Skin epidermis (tissue), 12 donors: ENCODE measurements around the gene TMA16.
"Not testable (repeated sequence)": the region's sequence is repeated elsewhere in the genome, so short reads cannot be mapped to it uniquely, and the experiment has no call there.

Source experiments
- H3K27ac ChIP-seq, 21 experiments: fragments of 200-600 bp; sonication (generic) in 11 of 21; one replicate each; pipeline ENCODE4 v1.5.0; 2020; ENCODE audit warnings: mild to moderate bottlenecking in 3 of 21, inconsistent platforms in 2 of 21, moderate library complexity in 2 of 21
- H3K4me3 ChIP-seq, 7 experiments: fragments of 200-600 bp; sonication (generic) in 2 of 7; one replicate each; pipeline ENCODE4 v1.5.0; 2020; ENCODE audit warnings: inconsistent platforms in 2 of 7, mild to moderate bottlenecking in 2 of 7, moderate library complexity in 1 of 7

The TMA16 gene

DNA sequence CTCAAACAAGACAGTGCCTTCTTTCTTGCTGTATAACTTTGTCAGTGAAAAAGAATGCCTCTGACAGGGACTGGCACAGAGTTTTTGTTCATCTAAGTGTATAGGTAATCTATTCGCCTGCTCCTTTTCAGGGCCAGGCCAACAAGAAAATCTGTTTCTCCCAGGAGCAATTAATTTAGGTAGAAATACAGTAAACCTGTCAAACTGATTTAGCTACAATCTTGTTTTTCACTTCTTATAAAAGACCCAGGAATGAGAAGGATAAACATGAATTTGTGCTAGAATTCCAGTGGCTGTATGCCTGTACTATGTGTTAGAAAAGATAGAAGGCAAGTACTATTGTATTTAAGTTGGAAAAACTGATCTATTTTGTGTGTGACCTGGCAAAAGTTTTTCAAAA, 6.1 kb downstream of the TMA16 start:
- Histone ChIP-seq H3K27ac (no peak overlapping the region), H3K4me3 (no peak overlapping the region)

DNA sequence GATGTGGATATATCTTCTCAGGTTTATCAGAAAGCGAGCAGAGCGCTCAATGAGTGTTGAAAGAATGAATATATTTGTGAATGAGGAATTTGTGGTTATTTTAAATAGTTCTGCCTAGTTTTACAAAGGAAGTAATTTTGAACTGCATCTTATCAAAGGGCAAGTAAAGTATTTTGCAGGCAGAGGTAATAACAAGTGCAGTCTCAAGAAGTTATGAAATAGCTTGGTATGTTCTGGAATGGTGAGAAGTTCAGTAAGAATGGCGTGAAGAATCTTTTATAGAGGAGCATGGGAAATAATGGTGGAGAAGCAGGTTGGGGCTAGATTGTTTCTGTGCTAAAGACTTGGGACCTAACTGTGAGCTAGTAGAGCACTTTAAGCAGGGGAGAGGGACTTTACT, 10.9 kb downstream of the TMA16 start:
- Histone ChIP-seq H3K27ac (no peak overlapping the region), H3K4me3 (no peak overlapping the region)

DNA sequence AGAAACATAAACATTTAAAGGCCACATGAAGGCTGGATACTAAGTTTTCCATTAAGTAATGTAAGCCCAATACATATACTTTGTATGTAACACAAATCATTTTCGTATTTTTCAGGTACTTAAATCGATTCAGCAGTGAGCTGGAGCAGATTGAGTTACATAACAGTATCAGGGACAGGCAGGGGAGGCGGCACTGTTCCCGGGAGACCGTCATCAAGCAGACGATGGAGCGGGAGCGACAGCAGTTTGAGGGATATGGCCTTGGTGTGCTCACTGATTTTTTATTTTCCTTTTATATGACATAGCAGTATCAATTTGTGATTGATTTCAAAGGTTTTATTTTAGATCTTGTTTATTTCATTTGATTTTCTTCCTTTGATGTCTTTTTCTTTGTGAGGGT, 20.7 kb downstream of the TMA16 start:
- H3K27ac ChIP-seq = no peak overlapping the region
- H3K4me3 ChIP-seq = no peak overlapping the region

DNA sequence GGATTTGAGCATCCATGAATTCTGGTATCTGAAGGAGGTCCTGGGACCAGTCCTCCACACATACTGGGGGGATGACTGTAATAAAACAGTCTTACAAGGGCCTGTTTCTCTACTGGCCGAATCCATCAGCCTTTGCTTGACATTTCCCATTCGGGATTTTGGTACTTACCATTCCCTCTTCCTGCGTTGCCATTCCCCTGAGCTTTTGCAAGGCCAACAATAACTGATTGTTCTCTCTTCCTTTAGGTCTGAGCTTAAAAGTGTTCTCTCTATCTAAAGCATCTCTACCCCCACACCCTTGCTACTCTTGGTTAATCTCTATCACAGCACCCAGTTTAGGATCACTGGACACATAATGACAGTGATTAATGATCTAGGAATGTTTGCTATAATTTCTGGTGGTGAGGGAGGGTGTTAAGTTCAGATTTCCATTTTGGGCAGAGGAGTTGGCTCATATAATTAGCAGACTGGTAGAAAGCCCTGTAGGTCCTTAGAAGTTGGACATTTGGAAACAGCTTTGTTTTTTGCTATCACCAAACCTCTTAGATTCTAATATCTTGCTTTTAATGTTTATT, 29.4 kb downstream of the TMA16 start:
- Histone ChIP-seq H3K27ac (no peak overlapping the region), H3K4me3 (no peak overlapping the region)

DNA sequence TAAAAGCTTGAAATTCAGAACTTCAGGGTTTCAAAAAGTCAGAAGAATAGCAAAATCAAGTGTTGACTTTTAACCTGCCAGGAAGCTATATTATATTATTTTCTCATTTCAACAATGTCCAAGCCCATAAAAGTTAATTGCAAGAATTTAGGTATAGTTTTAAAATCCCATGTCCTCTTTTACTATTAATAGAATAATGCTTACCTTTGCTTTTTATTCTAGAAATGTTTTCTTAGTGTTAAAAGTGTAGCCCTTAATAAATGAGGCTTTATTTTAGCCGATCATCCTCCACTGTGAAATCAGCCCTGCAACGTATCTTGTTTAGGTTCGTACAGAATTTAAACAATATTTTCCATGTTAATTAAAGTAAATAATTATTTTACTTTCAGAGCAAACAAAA, 31.5 kb downstream of the TMA16 start:
- no peak overlapping the region for H3K27ac ChIP-seq

DNA sequence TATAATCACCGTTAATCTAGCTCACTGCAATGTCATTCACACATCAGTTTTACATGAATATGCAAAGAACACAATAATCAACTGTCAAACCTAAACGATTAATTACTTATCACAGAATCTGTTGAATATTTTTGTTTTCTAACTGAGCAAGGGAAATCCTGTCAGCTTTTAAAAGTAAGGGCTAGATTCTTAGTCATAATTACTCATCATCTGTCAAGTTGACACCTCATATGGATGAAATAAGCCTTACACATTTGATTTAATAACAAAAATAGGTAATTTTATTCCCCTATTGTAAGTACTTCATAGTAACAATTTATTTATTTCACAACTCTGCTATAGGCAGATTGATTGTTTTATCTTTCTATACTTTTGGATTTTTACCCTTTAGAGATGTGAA, 32.7 kb downstream of the TMA16 start:
- Histone ChIP-seq H3K27ac (no peak overlapping the region), H3K4me3 (no peak overlapping the region)

More for the DNA sequence above, 31.5 kb downstream of the TMA16 start:
- no peak overlapping the region for H3K4me3 ChIP-seq

DNA sequence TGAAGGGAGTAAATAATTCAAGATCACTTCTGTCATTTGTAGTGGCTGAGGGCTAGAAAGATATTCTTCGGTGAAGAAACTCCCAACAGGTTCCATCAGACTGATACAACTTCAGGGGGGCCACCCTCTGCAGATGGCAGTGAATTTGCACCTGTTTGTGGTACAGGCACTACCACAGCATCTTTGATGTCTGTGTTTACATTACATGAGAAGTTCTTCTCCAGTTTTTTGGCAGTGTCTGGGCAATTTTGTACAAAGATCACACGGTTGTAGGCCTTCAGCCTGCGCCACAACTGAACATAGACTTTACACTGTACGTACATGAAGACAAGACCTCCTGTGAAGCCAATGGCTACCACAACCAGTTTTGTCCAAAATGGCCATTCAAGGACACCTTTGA, 34.2 kb downstream of the TMA16 start:
- Histone ChIP-seq H3K27ac (no peak overlapping the region), H3K4me3 (no peak overlapping the region)

DNA sequence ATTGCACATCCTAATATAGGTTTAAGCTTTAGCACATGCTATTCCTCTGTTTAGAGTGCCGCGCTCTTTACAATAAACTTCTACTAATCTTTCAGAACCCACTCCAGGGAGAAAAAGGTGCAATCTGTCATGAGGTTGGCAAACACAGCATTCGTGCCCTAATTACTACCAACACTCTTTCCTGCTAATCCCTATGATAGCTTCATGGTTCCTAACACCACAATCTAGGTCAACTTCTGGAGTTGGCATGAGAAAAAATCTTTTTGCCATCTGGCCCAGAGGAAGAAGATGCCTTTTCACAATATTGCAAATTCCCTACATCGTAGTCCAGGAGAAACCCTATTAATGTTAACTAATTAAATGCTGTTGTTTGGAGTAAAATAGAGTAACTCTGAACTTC, 39.6 kb downstream of the TMA16 start:
- no peak overlapping the region for H3K27ac ChIP-seq
- H3K4me3 ChIP-seq = no peak overlapping the region

DNA sequence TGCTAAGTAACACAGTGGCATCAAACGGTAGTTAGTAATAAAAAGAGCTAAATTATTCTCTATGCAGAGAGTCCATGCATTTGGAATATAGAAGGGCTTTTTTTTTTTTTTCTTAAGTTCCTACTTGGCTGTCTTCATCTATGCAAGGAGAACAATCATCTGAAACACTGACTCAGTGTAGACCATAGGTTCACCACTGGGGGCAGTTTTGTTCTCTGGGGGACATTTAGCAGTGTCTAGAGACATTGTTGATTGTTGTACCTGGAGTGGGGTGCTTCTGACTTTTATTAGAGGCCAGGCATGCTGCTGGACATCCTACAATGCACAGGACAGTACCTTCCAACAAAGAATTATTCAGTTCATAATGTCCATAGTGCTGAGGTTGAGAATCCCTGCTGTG, 41.2 kb downstream of the TMA16 start:
- Histone ChIP-seq H3K4me3 (no peak overlapping the region), H3K27ac (no peak overlapping the region)

DNA sequence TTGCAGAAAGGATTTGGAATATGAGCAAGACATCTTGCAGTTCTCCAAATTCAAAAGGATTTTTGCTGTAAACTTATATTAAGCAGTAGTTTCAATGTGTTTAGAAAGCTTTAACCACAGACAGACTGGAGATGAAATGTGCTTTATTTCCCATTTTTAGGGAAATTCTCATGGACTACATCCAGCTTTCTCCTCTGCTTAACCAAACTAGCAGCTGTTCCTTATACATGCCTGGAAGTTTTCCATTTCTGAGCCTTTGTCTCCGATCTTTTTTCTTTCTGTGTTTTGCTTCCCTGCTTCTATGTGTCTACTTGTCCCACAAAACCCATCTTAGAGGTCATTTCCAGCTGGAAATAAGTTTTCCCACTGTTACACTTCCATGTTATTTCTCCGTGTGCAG, 41.6 kb downstream of the TMA16 start:
- Histone ChIP-seq H3K4me3 (no peak overlapping the region), H3K27ac (no peak overlapping the region)

DNA sequence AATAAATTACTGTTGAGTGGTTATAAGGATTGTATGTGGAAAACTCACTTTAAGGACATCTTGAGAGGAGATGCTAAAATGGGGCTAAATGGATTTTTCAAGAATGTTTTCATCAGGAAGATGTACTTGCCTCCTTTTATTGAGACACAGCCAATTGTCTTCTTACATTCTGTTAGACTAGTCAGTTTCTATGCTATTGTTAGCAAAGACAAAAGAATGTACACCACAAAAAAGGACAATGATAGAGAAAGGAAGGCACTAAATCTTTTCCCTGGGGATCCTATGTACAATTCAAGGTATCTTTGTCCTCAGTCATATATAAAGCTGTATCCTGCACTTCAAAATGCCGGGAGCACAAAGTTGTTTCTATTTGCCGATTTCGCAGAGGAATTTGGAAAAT, 42.6 kb downstream of the TMA16 start:
- no peak overlapping the region for H3K27ac ChIP-seq
- no peak overlapping the region for H3K4me3 ChIP-seq

DNA sequence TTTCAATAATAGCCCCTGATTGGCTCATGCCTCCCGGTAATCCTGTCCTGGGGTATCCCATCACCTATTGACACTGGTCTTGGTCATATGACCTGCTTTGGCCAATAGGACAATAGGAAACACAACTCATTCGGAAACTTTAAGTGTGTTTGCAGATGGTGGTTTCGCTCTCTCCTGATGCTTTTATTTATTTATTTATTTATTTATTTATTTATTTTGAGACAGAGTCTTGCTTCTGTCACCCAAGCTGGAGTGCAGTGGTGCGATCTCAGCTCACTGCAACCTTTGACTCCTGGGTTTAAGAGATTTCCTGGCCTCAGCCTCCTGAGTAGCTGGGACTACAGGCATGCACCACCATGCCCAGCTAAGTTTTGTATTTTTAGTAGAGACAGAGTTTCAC, 44.3 kb downstream of the TMA16 start:
- not testable (repeated sequence) for H3K27ac ChIP-seq, H3K4me3 ChIP-seq

DNA sequence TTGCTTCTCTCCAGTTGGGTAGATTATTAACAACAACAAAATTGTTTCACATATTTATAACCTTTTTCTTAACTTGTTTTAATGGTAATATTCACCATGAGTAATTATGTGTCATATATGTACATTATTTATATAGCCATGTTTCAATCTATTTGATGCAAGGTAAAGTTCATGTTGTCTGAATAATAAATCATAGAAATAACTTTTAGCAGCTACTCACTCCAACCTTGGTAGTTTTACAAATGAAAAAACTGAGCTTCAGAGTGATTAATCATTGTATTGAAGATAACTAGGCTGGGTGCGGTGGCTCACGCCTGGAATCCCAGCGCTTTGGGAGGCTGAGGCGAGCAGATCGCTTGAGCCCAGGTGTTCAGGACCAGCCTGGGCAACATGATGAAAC, 46.0 kb downstream of the TMA16 start:
- Histone ChIP-seq H3K4me3 (no peak overlapping the region), H3K27ac (no peak overlapping the region)

DNA sequence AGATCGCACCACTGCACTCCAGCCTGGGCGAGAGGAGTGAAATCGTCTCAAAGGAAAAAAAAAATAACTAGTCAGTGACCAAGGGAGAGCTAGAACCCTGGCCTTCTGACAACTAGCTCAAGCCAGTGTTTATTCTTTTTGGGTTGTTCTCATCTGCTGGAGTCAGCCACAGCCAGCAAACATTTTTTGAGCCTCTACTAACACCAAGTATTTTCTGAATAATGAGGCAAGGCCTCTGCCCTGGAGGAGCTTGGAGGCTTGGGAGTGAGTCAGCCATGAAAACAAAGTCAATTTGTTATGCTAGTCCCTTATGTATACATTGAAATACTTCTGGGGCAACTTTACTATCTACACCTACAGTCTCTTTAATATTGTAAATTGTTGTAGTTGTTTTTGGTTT, 46.5 kb downstream of the TMA16 start:
- H3K27ac ChIP-seq = no peak overlapping the region
- H3K4me3 ChIP-seq = no peak overlapping the region

DNA sequence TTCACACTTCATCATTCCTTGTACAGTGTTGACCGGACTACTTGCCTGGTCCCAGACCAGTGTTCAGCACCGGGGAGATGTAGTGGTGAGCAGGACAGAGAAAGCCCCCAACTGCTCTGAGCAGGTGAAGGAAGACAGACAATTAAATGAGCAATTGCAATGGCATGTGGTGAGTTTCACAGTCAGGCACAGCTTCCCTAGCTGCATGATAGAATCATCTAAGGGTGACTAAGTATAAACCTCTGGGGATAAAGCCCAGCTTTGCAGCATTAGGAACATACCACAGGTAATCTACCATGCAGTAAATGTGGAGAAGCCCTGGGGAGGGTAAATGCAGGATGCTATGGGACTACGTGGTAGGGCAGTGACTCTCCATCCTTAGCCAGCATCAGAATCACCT, 47.8 kb downstream of the TMA16 start:
- no peak overlapping the region for H3K27ac ChIP-seq

DNA sequence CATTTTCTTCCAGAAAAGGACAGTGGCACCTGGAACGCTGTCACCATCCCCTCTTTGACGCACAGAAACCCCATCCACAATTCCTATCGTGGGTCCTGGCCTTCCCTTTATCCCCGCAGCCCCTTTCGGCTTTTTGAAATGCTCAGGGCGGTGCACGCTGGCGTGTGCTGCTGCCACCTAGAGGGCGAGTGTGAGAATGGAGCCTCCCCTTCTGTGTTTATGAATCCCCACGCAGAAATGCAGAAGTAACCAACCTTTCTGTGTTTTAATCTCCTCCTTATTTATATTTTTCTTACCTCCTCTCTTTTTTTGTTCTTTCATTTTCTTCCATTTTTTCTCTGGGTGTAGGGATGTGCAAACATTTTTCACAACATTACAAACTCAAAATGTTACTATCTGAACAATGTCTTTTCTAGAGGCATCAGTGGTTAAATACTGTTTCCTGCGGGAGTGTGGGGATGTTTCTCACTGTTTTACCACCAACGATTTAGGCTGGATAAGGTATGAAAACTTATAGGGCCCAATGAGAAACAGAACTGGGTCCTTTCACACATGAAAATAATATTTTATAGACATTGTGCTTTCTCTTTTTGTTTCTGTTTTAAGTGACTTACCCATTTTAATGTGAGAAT, 50.0 kb downstream of the TMA16 start:
- H3K4me3 ChIP-seq = peak overlapping the region in 2 of 7 experiments; percentile 12 to 27

More for the DNA sequence above, 47.8 kb downstream of the TMA16 start:
- no peak overlapping the region for H3K4me3 ChIP-seq

DNA sequence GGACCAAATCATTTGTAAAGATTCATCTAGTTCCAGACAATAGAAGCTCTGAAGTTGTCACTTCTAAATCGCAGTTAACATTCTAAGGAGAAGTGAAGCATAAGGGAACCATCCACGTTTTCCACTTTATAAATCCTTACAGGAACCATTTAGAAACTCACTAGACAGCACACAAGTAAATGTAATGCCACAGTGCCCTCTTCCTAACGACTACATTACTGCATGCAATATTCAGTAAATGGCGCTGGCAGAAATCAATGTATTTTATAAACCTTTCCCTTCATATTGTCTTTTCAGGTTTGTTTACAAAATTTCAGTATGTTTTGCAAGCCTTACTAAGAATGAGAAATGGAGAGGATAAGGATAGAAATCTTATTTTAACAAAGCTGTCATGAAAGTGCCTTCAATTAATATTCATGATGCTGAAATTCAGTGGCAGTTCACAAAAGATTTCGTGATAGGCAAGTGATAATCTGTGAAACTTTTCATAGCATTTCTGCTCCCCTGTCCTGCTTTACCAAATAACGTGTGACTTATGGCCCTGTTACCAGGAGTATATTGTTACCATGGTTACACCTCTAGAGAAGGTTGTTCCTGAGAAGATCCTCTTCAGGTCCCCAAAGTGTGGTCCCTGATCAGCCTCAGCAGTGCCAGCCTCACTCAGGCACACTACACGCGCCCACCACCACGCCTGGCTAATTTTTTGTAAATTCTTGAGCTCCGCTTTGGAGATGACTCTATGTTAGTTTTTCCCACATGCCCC, 54.2 kb downstream of the TMA16 start:
- Histone ChIP-seq H3K27ac (no peak overlapping the region), H3K4me3 (no peak overlapping the region)

More for the DNA sequence above, 50.0 kb downstream of the TMA16 start:
- no peak overlapping the region for H3K27ac ChIP-seq

DNA sequence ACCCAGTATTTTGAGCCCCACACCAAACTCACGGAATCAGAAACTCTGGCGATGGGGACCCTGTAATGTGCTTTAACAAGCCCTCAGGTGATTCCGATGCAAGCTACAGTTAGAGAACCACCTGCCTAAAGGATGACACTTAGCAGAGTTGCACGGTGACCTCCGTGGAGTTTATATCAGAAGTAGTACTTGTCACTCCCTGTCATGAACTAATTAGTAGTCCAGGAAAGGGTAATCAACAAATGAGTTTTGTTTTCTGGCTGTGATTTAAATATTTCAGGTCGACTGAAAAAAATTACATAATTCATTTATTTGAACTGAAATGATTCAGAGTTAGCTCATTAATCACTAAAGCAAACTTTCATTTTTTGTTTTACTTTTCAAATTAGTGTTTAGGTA, 56.4 kb downstream of the TMA16 start:
- H3K27ac ChIP-seq = no peak overlapping the region
- peak overlapping the region in 1 of 7 experiments; percentile 33 for H3K4me3 ChIP-seq

DNA sequence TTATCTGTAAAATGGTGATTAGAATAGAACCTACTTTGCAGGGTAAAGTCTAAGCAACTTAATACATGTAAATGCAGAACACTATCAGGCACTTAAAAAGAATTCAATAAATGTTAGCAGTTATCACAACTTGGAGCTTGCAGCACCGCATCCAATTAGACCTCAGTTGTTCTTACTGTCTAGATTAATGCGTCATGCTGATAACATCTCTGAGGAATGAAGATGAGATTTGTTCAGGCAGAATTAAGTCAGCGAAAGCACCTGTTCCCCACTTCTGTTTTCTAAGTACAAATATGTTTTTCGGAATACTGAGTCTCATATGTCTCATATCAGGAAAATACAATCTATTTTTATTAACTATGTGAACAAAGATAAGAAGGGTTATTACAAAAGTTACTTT, 58.7 kb downstream of the TMA16 start:
- H3K27ac ChIP-seq = no peak overlapping the region
- H3K4me3 ChIP-seq = no peak overlapping the region

DNA sequence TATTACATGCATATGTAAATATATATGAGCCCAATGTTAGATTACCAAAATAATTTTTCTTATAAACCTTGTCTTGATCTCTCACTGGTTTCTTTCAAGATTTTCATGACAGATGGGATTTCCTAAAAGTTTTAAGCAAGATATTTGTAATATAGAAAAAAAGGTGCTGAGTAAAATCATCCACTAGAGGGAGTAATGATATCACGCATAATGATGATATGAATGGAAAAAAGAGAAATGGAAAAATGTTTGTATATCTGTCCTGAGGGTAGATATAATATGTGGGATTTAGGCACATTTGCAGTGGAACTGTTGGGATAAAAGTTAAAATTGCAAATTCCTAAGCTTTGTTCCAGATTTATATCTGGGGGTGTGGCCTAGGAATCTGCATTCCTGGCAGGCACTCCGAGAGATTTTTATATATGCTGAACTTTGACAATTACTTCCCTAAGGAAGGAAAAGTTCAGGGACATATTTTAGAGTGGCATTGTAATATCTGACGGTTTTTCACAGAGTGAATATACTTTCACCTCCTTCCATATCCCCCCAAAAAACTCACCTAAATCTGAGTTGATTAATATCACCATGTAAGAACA, 60.5 kb downstream of the TMA16 start:
- H3K27ac ChIP-seq = no peak overlapping the region
- H3K4me3 ChIP-seq = no peak overlapping the region

DNA sequence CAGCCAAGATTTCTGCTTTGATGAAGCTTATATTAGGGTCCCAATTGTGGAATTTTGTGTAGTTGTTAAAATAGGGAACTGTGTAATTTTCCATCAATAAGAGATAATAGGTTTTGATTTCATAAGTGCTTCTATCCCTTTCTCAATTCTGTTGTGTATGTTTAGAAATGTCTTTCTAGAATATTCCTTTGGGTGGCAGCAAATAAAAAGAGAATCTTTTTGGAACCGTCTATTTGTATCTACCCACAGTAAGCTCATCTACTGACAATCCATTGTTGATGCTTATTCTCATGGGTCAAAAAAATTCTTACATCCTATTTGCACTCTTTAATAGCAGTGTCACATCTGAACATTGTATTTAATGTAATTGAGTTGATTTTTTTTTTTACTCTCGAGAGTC, 61.7 kb downstream of the TMA16 start:
- H3K4me3 ChIP-seq = no peak overlapping the region

More for the DNA sequence above, 61.7 kb downstream of the TMA16 start:
- H3K27ac ChIP-seq = no peak overlapping the region
